Kidney epithelial cell (primary cell): ENCODE results near the gene AFG1L. TPM values are rescaled to one million over a fixed set of nuclear protein-coding genes. Genes with fewer than 3 reads are reported as not detected.
"Not testable (repeated sequence)": the region's sequence is repeated elsewhere in the genome, so short reads cannot be mapped to it uniquely, and the experiment has no call there.

Experiments used
- DNase-seq: peaks from one replicate; pipeline ENCODE4 v3.0.0-alpha.2; 2010; ENCODE audit warnings: low read depth
- H3K27me3 ChIP-seq: 2 replicates; pipeline ENCODE4 v1.6.0; 2011; ENCODE audit warnings: low read length; ENCODE audit not compliant: control insufficient read depth, insufficient read depth
- H3K36me3 ChIP-seq: 2 replicates; pipeline ENCODE4 v1.5.1; 2011; ENCODE audit warnings: low read length; ENCODE audit not compliant: control insufficient read depth, insufficient read depth
- H3K4me3 ChIP-seq: 2 replicates; pipeline ENCODE4 v1.5.1; 2011; ENCODE audit warnings: low read depth, mild to moderate bottlenecking, control low read depth, low read length
- total RNA-seq: library from RNA; depleted of rRNA; stranded (reverse); fragments of >200 nt; gene quantifications from 2 replicates; pipeline ENCODE4 v1.2.3, GENCODE V29; 2015
- TF ChIP-seq, protein P1 (sequence below): IDR thresholded peaks from 2 replicates; pipeline ENCODE4 v1.5.1; 2011; ENCODE audit warnings: mild to moderate bottlenecking, moderate library complexity, low read length, control low read depth, inconsistent platforms; ENCODE audit not compliant: insufficient read depth, poor library complexity, severe bottlenecking

Gene AFG1L
- total RNA-seq, 1 donor from 2014 or later = 3.6 TPM

DNA sequence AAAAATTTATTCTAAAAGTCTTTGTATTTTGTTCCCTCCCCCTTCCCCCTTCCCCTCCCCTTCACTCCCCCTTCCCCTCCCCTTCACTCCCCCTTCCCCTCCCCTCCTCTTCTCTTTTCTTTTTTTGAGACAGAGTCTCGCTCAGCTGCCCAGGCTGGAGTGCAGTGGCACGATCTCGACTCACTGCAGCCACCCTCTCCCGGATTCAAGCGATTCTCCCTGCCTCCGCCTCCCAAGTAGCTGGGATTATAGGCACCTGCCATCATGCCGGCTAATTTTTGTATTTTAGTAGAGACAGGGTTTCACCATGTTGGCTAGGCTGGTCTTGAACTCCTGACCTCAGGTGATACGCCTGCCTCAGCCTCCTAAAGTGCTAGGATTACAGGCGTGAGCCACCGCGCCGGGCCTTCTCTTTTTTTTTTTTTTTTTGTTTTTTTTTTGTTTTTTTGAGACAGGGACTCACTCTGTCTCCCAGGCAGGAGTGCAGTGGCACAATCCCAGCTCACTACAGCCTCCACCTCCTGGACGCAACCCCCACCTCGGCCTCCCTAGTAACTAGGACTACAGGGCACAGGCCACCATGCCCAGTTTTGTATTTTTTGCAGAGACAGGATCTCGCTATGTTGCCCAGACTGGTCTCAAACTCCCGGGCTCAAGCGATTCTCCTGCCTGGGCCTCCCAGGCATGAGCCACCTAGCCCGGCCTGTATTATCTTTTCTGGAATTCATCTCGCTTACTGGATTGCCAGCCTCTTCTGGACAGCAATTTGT, 1.1 kb upstream of the AFG1L start:
- no peaks in the 10 kb centered on the region for H3K27me3 ChIP-seq
- TF ChIP-seq, protein P1, sequence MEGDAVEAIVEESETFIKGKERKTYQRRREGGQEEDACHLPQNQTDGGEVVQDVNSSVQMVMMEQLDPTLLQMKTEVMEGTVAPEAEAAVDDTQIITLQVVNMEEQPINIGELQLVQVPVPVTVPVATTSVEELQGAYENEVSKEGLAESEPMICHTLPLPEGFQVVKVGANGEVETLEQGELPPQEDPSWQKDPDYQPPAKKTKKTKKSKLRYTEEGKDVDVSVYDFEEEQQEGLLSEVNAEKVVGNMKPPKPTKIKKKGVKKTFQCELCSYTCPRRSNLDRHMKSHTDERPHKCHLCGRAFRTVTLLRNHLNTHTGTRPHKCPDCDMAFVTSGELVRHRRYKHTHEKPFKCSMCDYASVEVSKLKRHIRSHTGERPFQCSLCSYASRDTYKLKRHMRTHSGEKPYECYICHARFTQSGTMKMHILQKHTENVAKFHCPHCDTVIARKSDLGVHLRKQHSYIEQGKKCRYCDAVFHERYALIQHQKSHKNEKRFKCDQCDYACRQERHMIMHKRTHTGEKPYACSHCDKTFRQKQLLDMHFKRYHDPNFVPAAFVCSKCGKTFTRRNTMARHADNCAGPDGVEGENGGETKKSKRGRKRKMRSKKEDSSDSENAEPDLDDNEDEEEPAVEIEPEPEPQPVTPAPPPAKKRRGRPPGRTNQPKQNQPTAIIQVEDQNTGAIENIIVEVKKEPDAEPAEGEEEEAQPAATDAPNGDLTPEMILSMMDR = no peak
- DNase-seq = no peak
- H3K36me3 ChIP-seq = no peaks in the 10 kb centered on the region
- peak overlapping the region; percentile 91 for H3K4me3 ChIP-seq

DNA sequence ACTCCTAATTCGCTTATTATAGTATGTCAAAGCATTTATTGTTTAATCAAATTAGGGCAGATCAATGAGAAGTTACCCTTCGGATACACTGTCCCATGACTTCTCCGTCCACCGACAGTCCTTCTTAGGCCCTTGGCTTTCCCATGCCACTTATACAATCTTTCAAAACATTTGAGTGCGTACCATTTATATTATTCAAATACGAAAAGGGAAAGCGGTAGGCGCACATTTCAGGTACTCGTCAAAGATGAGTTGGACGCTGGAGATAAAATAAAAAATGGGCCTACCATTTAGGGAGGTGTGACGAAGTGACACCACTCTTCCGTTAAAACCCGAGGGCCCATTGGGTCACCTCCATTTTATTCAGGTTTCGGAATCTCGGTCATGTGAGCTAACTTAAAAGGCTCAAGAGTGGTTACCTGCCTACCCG, 542 bp upstream of the AFG1L start:
- Histone ChIP-seq H3K4me3 (peak overlapping the region; percentile 91), H3K27me3 (no peaks in the 10 kb centered on the region), H3K36me3 (no peaks in the 10 kb centered on the region)
- TF ChIP-seq, protein P1 = no peak
- no peak for DNase-seq

DNA sequence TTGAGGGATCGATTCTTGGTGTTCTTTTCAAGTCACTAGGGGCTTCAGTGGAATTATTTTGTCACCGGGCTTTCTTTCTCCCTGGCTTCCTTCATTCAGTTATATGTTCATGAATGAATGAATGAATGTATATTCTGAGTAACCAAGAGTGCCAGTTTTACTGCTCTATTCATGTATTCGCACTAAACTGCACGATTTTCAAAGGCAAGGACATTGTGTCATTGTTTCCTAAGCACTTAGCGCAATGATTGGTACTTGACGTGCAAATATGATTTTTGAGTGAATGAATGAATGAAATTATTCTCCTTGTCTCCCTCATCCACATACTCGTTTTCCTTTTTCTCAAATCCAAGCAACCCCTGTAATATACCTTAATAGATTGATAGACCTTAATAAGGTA, 822 bp downstream of the AFG1L start:
- TF ChIP-seq, protein P1 = no peak
- no peaks in the 10 kb centered on the region for H3K36me3 ChIP-seq
- peak overlapping the region; percentile 91 for H3K4me3 ChIP-seq
- no peak for DNase-seq
- H3K27me3 ChIP-seq = no peaks in the 10 kb centered on the region

DNA sequence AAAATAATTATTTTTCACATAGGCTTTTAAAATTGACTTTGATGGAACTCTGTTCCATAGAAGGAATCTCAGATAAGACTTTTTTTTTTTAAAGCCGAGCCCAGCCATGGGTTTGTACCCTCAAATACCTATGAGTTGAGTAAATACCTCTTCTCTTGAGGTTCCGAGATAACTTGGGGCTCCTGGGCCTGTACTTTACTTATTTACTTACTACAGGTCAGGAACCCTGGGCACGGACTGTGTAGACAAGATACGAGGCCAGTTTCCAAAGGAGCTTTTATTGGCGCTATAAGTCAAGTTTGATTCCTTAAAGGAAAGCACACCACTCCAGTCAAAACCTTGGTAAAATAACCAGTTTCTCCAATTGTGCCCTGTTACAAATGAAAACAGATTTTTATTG, 7.5 kb downstream of the AFG1L start:
- Histone ChIP-seq H3K27me3 (no peaks in the 10 kb centered on the region), H3K36me3 (no peaks in the 10 kb centered on the region), H3K4me3 (no peak overlapping the region)
- DNase-seq = no peak
- TF ChIP-seq, protein P1 = no peak

DNA sequence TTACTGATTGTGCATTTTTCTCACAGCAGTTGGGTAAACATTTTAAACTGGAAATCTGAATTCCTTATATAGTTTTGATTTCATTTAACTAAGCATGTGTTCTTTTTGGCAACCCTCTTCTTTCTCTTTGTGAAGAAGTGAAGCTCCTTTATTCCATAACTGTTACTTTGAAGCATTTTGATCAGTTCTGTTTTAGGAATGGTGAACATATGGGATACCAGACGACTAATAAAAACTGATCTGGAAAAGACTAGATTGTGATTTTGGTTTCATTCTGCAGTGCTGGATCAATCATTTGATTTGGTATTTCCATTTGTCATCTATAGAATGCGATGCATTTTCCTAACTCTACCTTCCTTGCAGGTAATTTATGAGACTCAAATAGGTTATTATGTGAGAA, 9.8 kb downstream of the AFG1L start:
- TF ChIP-seq, protein P1 = no peak
- Histone ChIP-seq H3K4me3 (no peak overlapping the region), H3K36me3 (no peaks in the 10 kb centered on the region), H3K27me3 (no peaks in the 10 kb centered on the region)
- DNase-seq = no peak

DNA sequence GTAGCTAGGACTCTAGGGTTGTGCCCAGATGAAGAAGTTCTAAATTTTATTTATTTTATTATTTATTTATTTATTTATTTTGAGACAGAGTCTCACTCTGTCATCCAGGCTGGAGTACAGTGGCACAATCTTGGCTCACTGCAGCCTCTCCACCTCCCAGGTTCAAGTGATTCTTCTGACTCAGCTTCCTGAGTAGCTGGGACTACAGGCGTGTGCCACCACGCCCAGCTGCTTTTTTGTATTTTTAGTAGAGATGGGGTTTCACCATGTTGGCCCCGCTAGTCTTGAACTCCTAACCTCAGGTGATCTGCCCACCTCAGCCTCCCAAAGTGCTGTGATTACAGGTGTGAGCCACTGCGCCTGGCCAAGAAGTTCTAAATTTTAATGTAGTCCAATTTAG, 13.8 kb downstream of the AFG1L start:
- not testable (repeated sequence) for H3K36me3 ChIP-seq, H3K27me3 ChIP-seq, H3K4me3 ChIP-seq, DNase-seq
